AG04450 (cell line): Measurements from ENCODE around the gene MRPL12. TPM values are rescaled to one million over a fixed set of nuclear protein-coding genes. Genes with fewer than 3 reads are reported as not detected.

Experiments
- CTCF ChIA-PET: fragments of 300-600, 350-600 bp; formaldehyde crosslinking; extraction: SDS; loops from one replicate; lab custom pipeline; 2022; ENCODE audit warnings: antibody characterized with exemption, inconsistent platforms; lab: Charles Lee
- POLR2A ChIA-PET: fragments of 350-600 bp; formaldehyde crosslinking; extraction: SDS; loops from one replicate; lab custom pipeline; 2021; ENCODE audit warnings: antibody characterized with exemption, inconsistent platforms; lab: Yijun Ruan, JAX
- DNase-seq: peaks from one replicate; pipeline ENCODE4 v3.0.0-alpha.2; 2011; ENCODE audit warnings: low read depth, low spot score
- H3K27ac ChIP-seq: one replicate; pipeline ENCODE4 v1.5.1; 2012; ENCODE audit warnings: low read depth, low read length, control low read depth
- H3K27me3 ChIP-seq: one replicate; pipeline ENCODE4 v1.6.0; 2012; ENCODE audit warnings: low read length; ENCODE audit not compliant: control insufficient read depth, insufficient read depth
- H3K4me3 ChIP-seq: 2 replicates; pipeline ENCODE4 v1.5.1; 2011; ENCODE audit warnings: mild to moderate bottlenecking, low read depth, low read length, control low read depth
- H3K9me3 ChIP-seq: 2 replicates; pipeline ENCODE4 v1.5.1; 2012; ENCODE audit warnings: low read length; ENCODE audit not compliant: control insufficient read depth, insufficient read depth
- CTCF ChIP-seq: IDR thresholded peaks from 2 replicates; pipeline ENCODE4 v1.5.1; 2011; ENCODE audit warnings: low read depth, low read length, control low read depth, inconsistent platforms
- polyA plus RNA-seq: library from polyadenylated mRNA; depleted of rRNA; stranded (reverse); fragments of >200 nt; gene quantifications from 2 replicates; pipeline ENCODE4 v1.2.3, GENCODE V29; 2011

MRPL12 gene
- polyA plus RNA-seq, 1 experiment: 52.1 TPM

DNA sequence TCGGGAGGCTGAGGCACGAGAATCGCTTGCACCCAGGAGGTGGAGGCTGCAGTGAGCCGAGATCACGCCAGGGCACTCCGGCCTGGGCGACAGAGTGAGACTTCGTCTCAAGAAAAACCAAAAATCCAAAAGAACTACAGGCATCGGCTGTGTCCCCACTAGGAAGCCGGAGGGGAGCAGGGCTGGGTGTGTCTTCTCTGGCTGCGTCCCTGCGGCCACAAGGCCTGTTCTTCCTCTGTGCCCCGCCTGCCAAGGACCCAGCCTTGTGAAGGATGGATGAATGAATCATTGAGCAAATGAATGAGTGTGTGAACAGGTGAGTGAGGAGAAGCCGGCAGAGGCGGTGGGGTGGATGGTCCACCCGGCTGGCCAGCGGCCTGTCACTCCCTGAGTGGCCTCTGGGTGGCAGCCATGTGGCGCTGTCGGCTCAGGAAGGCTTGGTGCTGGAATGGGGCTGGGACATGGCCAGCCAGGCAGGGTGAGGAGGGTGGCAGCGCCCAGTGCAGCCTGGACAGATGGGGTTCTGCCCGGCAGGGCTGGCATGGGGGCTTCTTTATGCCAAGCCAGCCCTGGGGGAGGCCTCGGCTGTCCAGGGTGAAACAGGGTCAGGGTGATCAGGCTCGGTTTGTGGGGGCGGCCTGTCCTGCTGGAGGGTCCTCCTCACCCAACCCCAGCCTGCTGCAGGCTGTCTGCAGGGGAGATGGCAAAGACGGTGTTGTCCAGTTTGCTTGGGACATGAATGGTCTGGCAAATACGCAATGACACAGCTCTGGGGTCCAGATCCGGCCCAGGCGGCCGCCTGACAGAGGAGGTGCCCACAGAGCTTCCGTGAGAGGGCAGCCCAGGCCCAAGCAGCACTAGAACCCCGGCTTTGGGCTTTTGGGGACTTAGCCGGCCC lies 30.6 kb downstream of the MRPL12 start:
- peaks cover 4% of the 10 kb centered on the region for H3K27me3 ChIP-seq
- H3K9me3 ChIP-seq: no peaks in the 10 kb centered on the region
- ChIA-PET POLR2A (interaction anchor here (0.6 kb wide), 1 partner anchor 128 kb away, joined by 4 read pairs; no protein-coding TSS in a partner anchor), CTCF (no interaction called here)
- no peak overlapping the region for H3K4me3 ChIP-seq
- TF ChIP-seq CTCF: peak; percentile 84
- H3K27ac ChIP-seq: no peak overlapping the region
- DNase-seq: no peak

GRCh38 chr17:81734405-81735263 lies 31.5 kb downstream of the MRPL12 start:
- CTCF ChIA-PET: no interaction called here
- no peaks in the 10 kb centered on the region for H3K9me3 ChIP-seq
- H3K27me3 ChIP-seq: peaks cover 4% of the 10 kb centered on the region
- no peak for DNase-seq
- POLR2A ChIA-PET: no interaction called here
- H3K27ac ChIP-seq: no peak overlapping the region
- no peak overlapping the region for H3K4me3 ChIP-seq
- TF ChIP-seq CTCF: no peak

DNA sequence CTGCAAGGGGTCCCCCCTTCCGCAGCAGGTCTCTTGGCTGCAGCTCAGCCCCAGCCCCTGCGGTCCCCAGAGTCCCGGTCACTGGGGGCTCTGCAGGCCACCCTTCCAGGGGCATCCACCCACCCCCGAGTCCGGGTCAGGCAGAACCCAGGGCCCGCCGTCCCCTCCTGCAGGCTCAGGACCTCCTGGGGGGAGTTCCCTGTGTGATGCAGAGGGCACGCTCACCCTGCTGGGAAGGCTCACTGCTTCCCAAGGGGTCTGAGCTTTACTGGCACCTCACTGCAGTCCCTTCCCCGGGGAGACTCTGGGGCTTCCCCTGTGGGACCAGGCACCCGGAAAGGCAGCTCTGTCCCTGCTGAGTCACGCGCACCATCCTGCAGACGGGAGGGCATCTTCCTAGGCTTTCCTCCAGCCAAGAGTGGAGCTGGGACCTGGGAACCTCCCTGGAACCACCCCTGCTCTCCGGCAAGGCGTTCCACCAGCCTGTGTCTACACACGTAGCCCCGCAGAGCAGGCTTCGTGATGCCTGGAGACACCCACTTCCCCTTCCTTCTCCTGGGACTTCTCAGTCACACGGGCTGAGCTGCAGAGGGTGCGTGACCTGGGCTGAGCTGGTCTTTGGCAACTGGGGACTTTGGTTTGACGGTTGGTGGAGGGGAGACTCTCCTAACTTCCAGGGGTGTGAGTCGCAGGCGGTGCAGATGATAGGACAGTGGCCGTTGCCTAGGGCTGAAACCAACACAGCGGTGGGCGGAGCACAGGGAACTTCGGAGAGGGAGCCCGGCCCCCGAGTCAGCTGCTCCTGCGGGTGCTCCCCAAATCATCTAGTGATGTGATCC lies 32.3 kb downstream of the MRPL12 start:
- ChIA-PET POLR2A (interaction anchor here (0.6 kb wide), 1 partner anchor 91 kb away, joined by 3 read pairs; no protein-coding TSS in a partner anchor), CTCF (no interaction called here)
- no peak for TF ChIP-seq CTCF
- Histone ChIP-seq H3K27me3 (peaks cover 4% of the 10 kb centered on the region), H3K27ac (no peak overlapping the region), H3K9me3 (no peaks in the 10 kb centered on the region; the same call in 1 of the 2 replicates), H3K4me3 (no peak overlapping the region)
- no peak for DNase-seq

GRCh38 chr17:81737947-81738800 lies 35.0 kb downstream of the MRPL12 start:
- ChIA-PET POLR2A (no interaction called here), CTCF (no interaction called here)
- TF ChIP-seq CTCF: no peak
- Histone ChIP-seq H3K27me3 (peaks cover 5% of the 10 kb centered on the region), H3K9me3 (no peaks in the 10 kb centered on the region; the same call in 1 of the 2 replicates), H3K4me3 (no peak overlapping the region), H3K27ac (no peak overlapping the region)
- DNase-seq: no peak
